ENCODE results near the gene LRRN2. TPM values are rescaled to one million over a fixed set of nuclear protein-coding genes. Genes with fewer than 3 reads are reported as not detected.

The LRRN2 gene
- total and polyA plus RNA-seq, 4 donors, result 0.97 to 4.4 (median 1.2) TPM

- no peaks in the 10 kb centered on the region for H3K36me3 ChIP-seq (ENCODE audit: control insufficient read depth in 4 of 4, insufficient read depth in 4 of 4, low read length in 4 of 4)
- DNase-seq (no peak), ATAC-seq (ENCODE audit: insufficient read depth, low FRiP score) (no peak)
- no peak overlapping the region for H3K27ac ChIP-seq (ENCODE audit: low read depth in 1 of 2, low read length in 1 of 2)
- no peaks in the 10 kb centered on the region for H3K4me1 ChIP-seq (ENCODE audit: control insufficient read depth in 5 of 5, insufficient read depth in 5 of 5, low read length in 5 of 5)
- TF ChIP-seq CTCF (IDR thresholded peaks at IDR 0.05; ENCODE audit: control extremely low read depth, extremely low read depth), result no peak
- no peaks in the 10 kb centered on the region for H3K9me3 ChIP-seq (ENCODE audit: control insufficient read depth in 4 of 4, insufficient read depth in 3 of 4, low read length in 3 of 4)
- H3K27me3 ChIP-seq (ENCODE audit: control insufficient read depth in 3 of 3, insufficient read depth in 3 of 3, low read length in 2 of 3), result peaks cover 0 to 14% (median 0%) of the 10 kb centered on the region in 3 donors
- H3K4me3 ChIP-seq, result no peak overlapping the region
- H3K9ac ChIP-seq (ENCODE audit: insufficient read depth in 1 of 2, low read length in 2 of 2), result no peak overlapping the region
- 76 to 83% methylated on average over 2 of the region's 2 CpGs for WGBS, 2 donors
Observed at GRCh38 chr1:204676043-204676442, 9.5 kb downstream of the LRRN2 start.

DNA sequence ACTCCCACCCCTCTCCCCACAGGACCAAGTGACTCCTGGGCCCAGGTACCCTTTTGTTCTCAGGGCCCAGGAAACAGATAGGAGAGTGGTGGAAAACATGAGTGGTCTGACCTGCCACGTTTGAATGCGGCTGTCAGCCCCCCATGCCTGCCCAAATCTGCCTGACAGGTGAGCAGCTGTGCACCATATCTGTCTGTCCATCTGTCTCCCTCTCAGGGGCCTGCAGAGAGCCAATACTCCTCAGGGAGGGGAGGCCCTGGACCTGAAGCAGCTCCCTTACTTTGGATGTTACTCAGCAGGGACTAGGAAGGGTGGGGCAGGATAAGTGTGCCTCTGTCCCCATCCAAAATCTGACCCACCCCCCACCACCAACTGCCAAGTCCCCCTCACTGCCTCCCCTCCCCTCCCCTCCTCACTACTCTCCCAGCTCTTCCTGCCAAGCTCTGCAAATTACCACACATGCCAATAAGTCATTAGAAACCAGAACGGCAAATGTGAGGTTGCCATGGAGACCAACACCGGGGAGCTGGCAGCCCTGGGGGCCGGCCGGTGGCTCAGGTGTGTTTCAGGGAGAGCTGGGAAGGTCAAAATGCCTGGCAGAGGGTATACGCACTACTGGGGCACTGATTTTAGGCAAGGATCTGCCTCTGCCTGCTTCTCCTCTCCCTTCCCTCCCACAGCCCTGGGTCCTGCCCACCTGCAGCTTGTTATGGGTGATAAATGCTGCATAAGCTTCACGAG is 11.5 kb downstream of the LRRN2 start:
- DNase-seq (no peak), ATAC-seq (ENCODE audit: insufficient read depth, low FRiP score) (no peak)
- Histone ChIP-seq H3K27ac (ENCODE audit: low read depth in 1 of 2, low read length in 1 of 2) (no peak overlapping the region), H3K9ac (ENCODE audit: insufficient read depth in 1 of 2, low read length in 2 of 2) (no peak overlapping the region), H3K36me3 (ENCODE audit: control insufficient read depth in 4 of 4, insufficient read depth in 4 of 4, low read length in 4 of 4) (no peaks in the 10 kb centered on the region), H3K4me3 (no peak overlapping the region), H3K9me3 (ENCODE audit: control insufficient read depth in 4 of 4, insufficient read depth in 3 of 4, low read length in 3 of 4) (no peaks in the 10 kb centered on the region), H3K4me1 (ENCODE audit: control insufficient read depth in 5 of 5, insufficient read depth in 5 of 5, low read length in 5 of 5) (no peaks in the 10 kb centered on the region), H3K27me3 (ENCODE audit: control insufficient read depth in 3 of 3, insufficient read depth in 3 of 3, low read length in 2 of 3) (peaks cover 0 to 14% (median 0%) of the 10 kb centered on the region in 3 donors)
- 35 to 43% methylated on average over 8 of the region's 8 CpGs for whole genome bisulfite sequencing, 2 donors
- TF ChIP-seq CTCF (IDR thresholded peaks at IDR 0.05; ENCODE audit: control extremely low read depth, extremely low read depth), result no peak

DNA sequence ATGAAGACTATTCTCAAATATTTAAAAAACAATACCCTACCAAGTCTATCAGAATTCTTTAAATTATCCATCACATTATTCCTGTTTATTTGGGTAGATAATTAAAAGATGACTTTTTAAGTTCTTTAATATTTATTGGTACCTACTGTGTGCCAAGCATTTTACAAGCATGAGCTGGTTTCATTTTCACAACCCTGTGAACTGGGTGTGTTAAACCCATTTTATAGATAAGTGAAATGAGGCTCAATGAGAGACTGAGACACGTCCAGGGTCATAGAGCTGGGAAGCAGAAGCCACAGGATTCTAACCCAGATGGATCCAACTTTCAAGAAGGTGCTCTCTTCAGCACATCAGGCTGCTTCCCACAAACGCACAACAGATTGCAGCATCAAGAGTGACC is 12.3 kb downstream of the LRRN2 start:
- Histone ChIP-seq H3K4me1 (ENCODE audit: control insufficient read depth in 5 of 5, insufficient read depth in 5 of 5, low read length in 5 of 5) (no peaks in the 10 kb centered on the region), H3K36me3 (ENCODE audit: control insufficient read depth in 4 of 4, insufficient read depth in 4 of 4, low read length in 4 of 4) (no peaks in the 10 kb centered on the region), H3K27me3 (ENCODE audit: control insufficient read depth in 3 of 3, insufficient read depth in 3 of 3, low read length in 2 of 3) (peaks cover 0 to 13% (median 0%) of the 10 kb centered on the region in 3 donors), H3K9me3 (ENCODE audit: control insufficient read depth in 4 of 4, insufficient read depth in 3 of 4, low read length in 3 of 4) (no peaks in the 10 kb centered on the region), H3K9ac (ENCODE audit: insufficient read depth in 1 of 2, low read length in 2 of 2) (no peak overlapping the region), H3K4me3 (no peak overlapping the region), H3K27ac (ENCODE audit: low read depth in 1 of 2, low read length in 1 of 2) (no peak overlapping the region)
- 82 to 90% methylated on average over 2 of the region's 2 CpGs for WGBS, 2 donors
- no peak for TF ChIP-seq CTCF (IDR thresholded peaks at IDR 0.05; ENCODE audit: control extremely low read depth, extremely low read depth)
- ATAC-seq (ENCODE audit: insufficient read depth, low FRiP score), result no peak
- no peak for DNase-seq
